ENCODE results near the gene C5orf15.

DNA sequence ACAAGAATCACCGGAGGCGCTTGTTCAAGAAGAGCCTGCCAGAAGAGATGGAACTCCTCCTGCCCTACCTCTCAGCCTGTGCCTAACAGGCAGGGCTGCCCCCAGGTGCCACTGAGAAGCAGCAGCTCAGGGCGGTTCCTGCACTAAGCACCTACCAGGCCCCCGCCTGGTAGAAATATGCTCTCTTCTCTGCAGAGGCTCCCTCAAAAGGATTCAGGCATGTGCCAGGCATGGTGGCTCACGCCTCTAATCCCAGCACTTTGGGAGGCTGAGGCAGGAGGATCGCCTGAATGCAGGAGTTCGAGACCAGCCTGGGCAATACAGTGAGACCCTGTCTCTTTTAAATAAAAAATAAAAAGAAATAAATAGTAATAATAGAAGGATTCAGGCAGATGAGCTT, 30.4 kb upstream of the C5orf15 start:
- TF ChIP-seq, protein P1, sequence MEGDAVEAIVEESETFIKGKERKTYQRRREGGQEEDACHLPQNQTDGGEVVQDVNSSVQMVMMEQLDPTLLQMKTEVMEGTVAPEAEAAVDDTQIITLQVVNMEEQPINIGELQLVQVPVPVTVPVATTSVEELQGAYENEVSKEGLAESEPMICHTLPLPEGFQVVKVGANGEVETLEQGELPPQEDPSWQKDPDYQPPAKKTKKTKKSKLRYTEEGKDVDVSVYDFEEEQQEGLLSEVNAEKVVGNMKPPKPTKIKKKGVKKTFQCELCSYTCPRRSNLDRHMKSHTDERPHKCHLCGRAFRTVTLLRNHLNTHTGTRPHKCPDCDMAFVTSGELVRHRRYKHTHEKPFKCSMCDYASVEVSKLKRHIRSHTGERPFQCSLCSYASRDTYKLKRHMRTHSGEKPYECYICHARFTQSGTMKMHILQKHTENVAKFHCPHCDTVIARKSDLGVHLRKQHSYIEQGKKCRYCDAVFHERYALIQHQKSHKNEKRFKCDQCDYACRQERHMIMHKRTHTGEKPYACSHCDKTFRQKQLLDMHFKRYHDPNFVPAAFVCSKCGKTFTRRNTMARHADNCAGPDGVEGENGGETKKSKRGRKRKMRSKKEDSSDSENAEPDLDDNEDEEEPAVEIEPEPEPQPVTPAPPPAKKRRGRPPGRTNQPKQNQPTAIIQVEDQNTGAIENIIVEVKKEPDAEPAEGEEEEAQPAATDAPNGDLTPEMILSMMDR (IDR thresholded peaks at IDR 0.05), result no peak
- TF ChIP-seq POLR2AphosphoS5 (IDR thresholded peaks at IDR 0.05) (no peak), POLR2A (IDR thresholded peaks at IDR 0.05) (no peak)

All from stomach (tissue), 4 donors.